ENCODE results near the gene RBFOX2. TPM values are rescaled to one million over a fixed set of nuclear protein-coding genes. Genes with fewer than 3 reads are reported as not detected.

RBFOX2 gene
- total and polyA plus RNA-seq, 2 donors (not counting 3 experiments of a cell fraction or from before 2014, with no cell fraction given): 125 to 142 TPM

DNA sequence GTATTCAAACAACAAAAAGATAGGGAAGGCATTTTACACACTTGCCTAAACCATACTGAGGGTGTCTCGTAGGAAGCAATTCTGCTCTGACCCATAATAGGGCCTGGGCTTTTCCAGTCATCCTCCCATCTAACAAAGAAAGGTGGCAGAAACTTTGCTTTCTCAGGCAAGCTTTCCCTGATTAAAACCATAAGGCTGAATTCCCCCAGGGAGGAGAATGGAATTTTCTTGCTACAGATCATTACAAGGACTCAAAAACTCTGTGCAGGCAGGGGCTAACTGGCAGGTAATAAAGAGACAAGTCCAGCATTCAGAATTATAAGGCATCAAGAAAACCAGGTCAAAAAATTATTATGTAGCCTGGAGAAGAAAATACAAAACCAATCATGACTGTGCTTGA, 90.4 kb downstream of the RBFOX2 start:
- Histone ChIP-seq H3K27ac (ENCODE audit: insufficient read depth, low read depth, low read length) (no peak overlapping the region), H3K9ac (replicated peaks; ENCODE audit: extremely low read depth, insufficient read depth, low read length) (no peak overlapping the region), H3K9me1 (replicated peaks; ENCODE audit: control insufficient read depth, extremely low read depth, insufficient read depth, low read length) (no peaks in the 10 kb centered on the region), H3K36me3 (ENCODE audit: control insufficient read depth in 2 of 2, extremely low read depth in 1 of 2, insufficient read depth in 2 of 2, low read length in 2 of 2) (no peaks in the 10 kb centered on the region), H3K4me3 (replicated peaks in 1 of 3; ENCODE audit: insufficient read depth in 1 of 3, low read depth in 1 of 3, low read length in 3 of 3) (no peak overlapping the region), H3K79me2 (ENCODE audit: control insufficient read depth, insufficient read depth, low read length) (peaks cover 6% of the 10 kb centered on the region), H3K27me3 (ENCODE audit: control insufficient read depth in 2 of 2, insufficient read depth in 2 of 2, low read length in 2 of 2) (no peaks in the 10 kb centered on the region), H3K4me2 (ENCODE audit: insufficient read depth, low read length) (no peak overlapping the region), H3K9me3 (replicated peaks; ENCODE audit: control insufficient read depth, insufficient read depth, low read length) (no peaks in the 10 kb centered on the region), H2AFZ (ENCODE audit: low read depth, low read length) (no peak overlapping the region), H3K4me1 (ENCODE audit: control insufficient read depth, extremely low read depth, insufficient read depth, low read length) (no peaks in the 10 kb centered on the region), H4K20me1 (replicated peaks; ENCODE audit: control insufficient read depth, extremely low read depth, insufficient read depth, low read length) (no peaks in the 10 kb centered on the region)
- DNase-seq (ENCODE audit: low read depth, low spot score): no peak
- no TSS peak for BruUV-seq (replicated peaks)
- intact Hi-C loops (cut with micrococcal nuclease): no loop called here
- dilution Hi-C loops (cut with MboI; ENCODE audit: extremely low pct_ligation_motif_present, low sequenced_read_pairs): no loop called here
- CTCF ChIA-PET: interaction anchor here (0.7 to 1.4 kb wide), 3 partner anchors 15 to 186 kb away, joined by 3 read pairs; no protein-coding TSS in a partner anchor
- POLR2A ChIA-PET: no interaction called here
- no peak for TF ChIP-seq FOS (IDR thresholded peaks at IDR 0.05; ENCODE audit: borderline replicate concordance, insufficient read depth, low read length)
- TF ChIP-seq JUN (IDR thresholded peaks at IDR 0.05; ENCODE audit: borderline replicate concordance, insufficient read depth, insufficient read length, low read depth): no peak
- TF ChIP-seq, protein P1, sequence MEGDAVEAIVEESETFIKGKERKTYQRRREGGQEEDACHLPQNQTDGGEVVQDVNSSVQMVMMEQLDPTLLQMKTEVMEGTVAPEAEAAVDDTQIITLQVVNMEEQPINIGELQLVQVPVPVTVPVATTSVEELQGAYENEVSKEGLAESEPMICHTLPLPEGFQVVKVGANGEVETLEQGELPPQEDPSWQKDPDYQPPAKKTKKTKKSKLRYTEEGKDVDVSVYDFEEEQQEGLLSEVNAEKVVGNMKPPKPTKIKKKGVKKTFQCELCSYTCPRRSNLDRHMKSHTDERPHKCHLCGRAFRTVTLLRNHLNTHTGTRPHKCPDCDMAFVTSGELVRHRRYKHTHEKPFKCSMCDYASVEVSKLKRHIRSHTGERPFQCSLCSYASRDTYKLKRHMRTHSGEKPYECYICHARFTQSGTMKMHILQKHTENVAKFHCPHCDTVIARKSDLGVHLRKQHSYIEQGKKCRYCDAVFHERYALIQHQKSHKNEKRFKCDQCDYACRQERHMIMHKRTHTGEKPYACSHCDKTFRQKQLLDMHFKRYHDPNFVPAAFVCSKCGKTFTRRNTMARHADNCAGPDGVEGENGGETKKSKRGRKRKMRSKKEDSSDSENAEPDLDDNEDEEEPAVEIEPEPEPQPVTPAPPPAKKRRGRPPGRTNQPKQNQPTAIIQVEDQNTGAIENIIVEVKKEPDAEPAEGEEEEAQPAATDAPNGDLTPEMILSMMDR (IDR thresholded peaks at IDR 0.05; ENCODE audit: extremely low read depth in 1 of 2, insufficient read depth in 1 of 2, low read depth in 1 of 2, low read length in 2 of 2): no peak
- TF ChIP-seq MYC (IDR thresholded peaks at IDR 0.05; ENCODE audit: low read depth, low read length): no peak
- TF ChIP-seq, protein P2, sequence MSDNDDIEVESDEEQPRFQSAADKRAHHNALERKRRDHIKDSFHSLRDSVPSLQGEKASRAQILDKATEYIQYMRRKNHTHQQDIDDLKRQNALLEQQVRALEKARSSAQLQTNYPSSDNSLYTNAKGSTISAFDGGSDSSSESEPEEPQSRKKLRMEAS (IDR thresholded peaks at IDR 0.05; ENCODE audit: insufficient read depth, insufficient read length): no peak
- TF ChIP-seq GATA2 (IDR thresholded peaks at IDR 0.05; ENCODE audit: insufficient read depth, insufficient read length, low read depth, low read length): no peak
- no peak for TF ChIP-seq POLR2AphosphoS5 (IDR thresholded peaks at IDR 0.05; ENCODE audit: insufficient read depth, low read depth, low read length)
- no peak for TF ChIP-seq POLR2A (IDR thresholded peaks at IDR 0.05; ENCODE audit: low read depth, low read length)
- no peak for TF ChIP-seq EZH2 (IDR thresholded peaks at IDR 0.05; ENCODE audit: borderline replicate concordance, low read depth, low read length, severe bottlenecking)
- no peak for FAIRE-seq
